K562 (cell line): ENCODE data around the gene CORIN. TPM values are rescaled to one million over a fixed set of nuclear protein-coding genes. Genes with fewer than 3 reads are reported as not detected.

ENCODE experiments used
- ATAC-seq: fragments of 200-7000 bp; cut with Tn5 transposase; 3 replicates; pipeline ENCODE4 v1.9.1; 2020; ENCODE audit warnings: moderate library complexity
- BruUV-seq: library from RNA; stranded (reverse); fragments of 400-500 nt; replicated peaks from 2 replicates; lab custom pipeline; 2021; lab: Mats Ljungman, UMichigan
- CTCF ChIA-PET: fragments of 300-600 bp; formaldehyde crosslinking; extraction: SDS; loops from one replicate; lab custom pipeline; 2021; ENCODE audit warnings: low intra/inter-chr PET ratio; lab: Yijun Ruan, JAX
- POLR2A ChIA-PET: fragments of 300-600, 350-650 bp; sonication (Branson Sonifier 250); formaldehyde crosslinking; extraction: SDS; loops from one replicate; lab custom pipeline; 2021; ENCODE audit warnings: antibody characterized with exemption, inconsistent platforms; lab: Yijun Ruan, JAX
- DNase-seq, 4 experiments: peaks; one replicate each; pipeline versions ENCODE4 v3.0.0 to v3.0.0-alpha.2; 2011 to 2018; ENCODE audit warnings: low spot score in 3 of 4, mixed read lengths in 3 of 4; ENCODE audit errors: extremely low read depth in 1 of 4
- FAIRE-seq: peaks from 2 replicates; lab custom pipeline; 2011; peaks lifted over from hg19 to GRCh38; lab: Jason Lieb, UNC
- H2AFZ ChIP-seq: 2 replicates; pipeline ENCODE4 v1.6.0; 2011; ENCODE audit warnings: low read depth, low read length, control low read depth, inconsistent platforms
- H3K27ac ChIP-seq: fragments of 200-600 bp; 3 replicates; pipeline ENCODE4 v1.8.0; 2011; ENCODE audit warnings: low read depth, mild to moderate bottlenecking, control low read depth, inconsistent platforms, low read length, moderate library complexity, mixed read lengths; ENCODE audit errors: extremely low read depth
- H3K27me3 ChIP-seq, 2 experiments: fragments of 300-600 bp in 1 of 2; 2 replicates in 1 of 2; 3 replicates in 1 of 2; pipeline versions ENCODE4 v1.6.0 to v1.8.0; 2011; ENCODE audit warnings: inconsistent platforms in 2 of 2, low read length in 2 of 2, mild to moderate bottlenecking in 1 of 2, mixed read lengths in 1 of 2, moderate library complexity in 1 of 2; ENCODE audit not compliant: control insufficient read depth in 2 of 2, insufficient read depth in 2 of 2
- H3K36me3 ChIP-seq: fragments of 300-600 bp; 3 replicates; pipeline ENCODE4 v1.8.0; 2011; ENCODE audit warnings: mild to moderate bottlenecking, low read length, inconsistent platforms; ENCODE audit not compliant: control insufficient read depth, insufficient read depth
- H3K4me1 ChIP-seq, 2 experiments: fragments of 200-600 bp in 1 of 2; replicated peaks in 1 of 2; 2 replicates in 1 of 2; 3 replicates in 1 of 2; pipeline versions ENCODE4 v1.5.1 to v1.8.0; 2011; ENCODE audit warnings: inconsistent platforms in 2 of 2, low read length in 2 of 2, mild to moderate bottlenecking in 1 of 2, mixed read lengths in 1 of 2, moderate library complexity in 1 of 2; ENCODE audit not compliant: control insufficient read depth in 2 of 2, insufficient read depth in 2 of 2
- H3K4me2 ChIP-seq: 2 replicates; pipeline ENCODE4 v1.6.1; 2011; ENCODE audit warnings: low read length, control low read depth, inconsistent platforms, mixed read lengths; ENCODE audit not compliant: insufficient read depth
- H3K4me3 ChIP-seq: fragments of 200-600 bp; sonication (generic), shearing (Covaris generic); 2 replicates; pipeline ENCODE4 v1.5.1; 2016; ENCODE audit warnings: control low read depth, inconsistent platforms
- H3K79me2 ChIP-seq: fragments of 200-600 bp; 3 replicates; pipeline ENCODE4 v1.8.0; 2011; ENCODE audit warnings: low read length, inconsistent platforms; ENCODE audit not compliant: control insufficient read depth, insufficient read depth
- H3K9ac ChIP-seq, 2 experiments: 2 replicates each; pipeline versions ENCODE4 v1.6.0 to v1.6.1; 2011; ENCODE audit warnings: low read depth in 2 of 2, low read length in 2 of 2, control low read depth in 1 of 2, inconsistent platforms in 1 of 2, mild to moderate bottlenecking in 1 of 2, mixed read lengths in 1 of 2; ENCODE audit not compliant: insufficient read depth in 1 of 2
- H3K9me1 ChIP-seq: one replicate; pipeline ENCODE4 v1.6.0; 2011; ENCODE audit warnings: inconsistent platforms, mild to moderate bottlenecking, low read length, moderate library complexity; ENCODE audit not compliant: control insufficient read depth, insufficient read depth
- H3K9me3 ChIP-seq: replicated peaks from 2 replicates; pipeline ENCODE4 v1.5.1; 2011; ENCODE audit warnings: low read depth, low read length, inconsistent platforms; ENCODE audit not compliant: control insufficient read depth, insufficient read depth
- H4K20me1 ChIP-seq: replicated peaks from 2 replicates; pipeline ENCODE4 v1.6.1; 2011; ENCODE audit warnings: low read length, inconsistent platforms, mixed read lengths; ENCODE audit not compliant: control insufficient read depth, insufficient read depth
- BMI1 ChIP-seq: fragments of 150-350 bp; IDR thresholded peaks from 2 replicates; pipeline ENCODE4 v1.6.1; 2014; ENCODE audit warnings: low read length
- CEBPG ChIP-seq, 3 experiments: fragments of 200-800 bp in 1 of 3; sonication (Bioruptor generic) in 1 of 3; sonication (generic) in 1 of 3; formaldehyde crosslinking in 1 of 3; IDR thresholded peaks in 2 of 3; conservative IDR thresholded peaks in 1 of 3; 2 replicates each; pipeline versions ENCODE4 v1.6.1 to v1.8.0; 2016 to 2022; ENCODE audit warnings: missing compliant biosample characterization in 2 of 3, missing genetic modification characterization in 2 of 3, mild to moderate bottlenecking in 1 of 3, missing genetic modification reagents in 1 of 3
- FOXM1 ChIP-seq, 2 experiments: fragments of 450-650 bp in 1 of 2; sonication (generic) in 1 of 2; formaldehyde crosslinking in 1 of 2; IDR thresholded peaks; 2 replicates each; pipeline versions ENCODE4 v1.6.1 to v1.9.0; 2017 to 2022; ENCODE audit warnings: low read depth in 2 of 2, mild to moderate bottlenecking in 2 of 2, missing genetic modification reagents in 1 of 2, moderate library complexity in 1 of 2
- ILF3 ChIP-seq: fragments of 450-650 bp; IDR thresholded peaks from 2 replicates; pipeline ENCODE4 v1.6.1; 2018; ENCODE audit warnings: antibody characterized with exemption, mild to moderate bottlenecking, moderate library complexity, borderline replicate concordance
- KDM4B ChIP-seq, 2 experiments: fragments of 450-650 bp in 1 of 2; sonication (generic) in 1 of 2; IDR thresholded peaks; 2 replicates each; pipeline ENCODE4 v1.6.1; 2016 to 2017; ENCODE audit warnings: borderline replicate concordance in 2 of 2, antibody characterized with exemption in 1 of 2, low read depth in 1 of 2, mild to moderate bottlenecking in 1 of 2
- POLR2A ChIP-seq: fragments of 450-650 bp; conservative IDR thresholded peaks from 2 replicates; pipeline ENCODE4 v1.6.1; 2016
- STAT5A ChIP-seq: IDR thresholded peaks from 2 replicates; pipeline ENCODE4 v1.6.1; 2012; ENCODE audit warnings: low read length, inconsistent platforms, borderline replicate concordance
- SUPT5H ChIP-seq: fragments of 450-650 bp; IDR thresholded peaks from 2 replicates; pipeline ENCODE4 v1.6.1; 2016
- ZNF609 ChIP-seq: sonication (generic); formaldehyde crosslinking; IDR thresholded peaks from 2 replicates; pipeline ENCODE4 v1.8.1; 2023; ENCODE audit warnings: missing genetic modification reagents, mild to moderate bottlenecking, borderline replicate concordance
- WGBS: fragments of 100-300 bp; shearing (Covaris generic); methylation state at CpG from one replicate; pipeline ENCODE4 v1.1.6; 2016; ENCODE audit warnings: low coverage, mixed read lengths; ENCODE audit not compliant: insufficient coverage; ENCODE audit errors: missing lambda C conversion rate; 5-methylcytosine and 5-hydroxymethylcytosine counted together
- in situ Hi-C: fragments of 300-500 bp; cut with MboI; formaldehyde crosslinking; loops from 4 replicates; pipeline ENCODE4 v1.15.0; 2018; ENCODE audit warnings: inconsistent platforms, mixed read lengths
- intact Hi-C: fragments of 100-400 bp; cut with micrococcal nuclease; formaldehyde crosslinking; loops from 2 replicates; pipeline ENCODE4 v1.14.2; 2022
- polyA plus RNA-seq, 8 experiments: library from polyadenylated mRNA; depleted of rRNA in 4 of 8; stranded (reverse) in 5 of 8; unstranded in 3 of 8; fragments of >200 nt; fragmentation: Nextera tagmentation in 2 of 8; fragmentation: Illumina TruSeq in 1 of 8; extraction: Ambion mirVana in 2 of 8; extraction: Trizol in 1 of 8; gene quantifications; 2 replicates each; pipeline versions ENCODE4 v1.2.1 to v1.2.3, GENCODE V29; 2011 to 2014; ENCODE audit warnings: inconsistent platforms in 1 of 8, missing spikeins in 1 of 8
- total RNA-seq, 7 experiments: library from RNA; depleted of rRNA in 6 of 7; stranded (reverse); fragments of >200 nt in 6 of 7; fragmentation: Illumina TruSeq in 2 of 7; extraction: Trizol in 2 of 7; gene quantifications; 2 replicates each; pipeline versions ENCODE4 v1.2.1 to v1.2.3, GENCODE V29; 2011 to 2021; ENCODE audit warnings: low replicate concordance in 1 of 7
- TF ChIP-seq, protein P1 (sequence below): sonication (generic); formaldehyde crosslinking; IDR thresholded peaks from 2 replicates; pipeline ENCODE4 v1.8.0; 2022; ENCODE audit warnings: mild to moderate bottlenecking, missing genetic modification reagents

The CORIN gene
- total and polyA plus RNA-seq, 9 of the 15 experiments (the other 6 are each of a cell fraction or from before 2014, with no cell fraction given), result 0.04 to 0.31 (median 0.08) TPM; not detected in 4

DNA sequence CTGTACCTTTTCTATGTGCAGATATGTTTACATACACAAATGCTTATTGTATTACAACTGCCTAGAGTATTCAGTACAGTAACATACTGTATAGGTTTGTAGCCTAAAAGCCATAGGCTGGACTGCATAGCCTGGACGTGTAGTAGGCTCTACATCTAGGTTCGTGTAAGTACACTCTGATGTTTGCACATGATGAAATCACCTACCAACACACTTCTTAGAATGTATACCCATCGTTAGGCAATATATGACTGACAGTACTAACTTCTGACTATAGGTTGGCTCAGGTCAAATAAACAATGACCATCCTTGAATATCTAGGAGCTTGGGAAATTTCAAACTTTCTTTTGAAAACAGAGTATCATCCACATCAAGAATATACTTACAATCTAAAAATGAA is 139.0 kb downstream of the CORIN start:
- intact Hi-C loops, result no loop called here
- Histone ChIP-seq H3K27me3 (no peaks in the 10 kb centered on the region), H3K4me3 (no peak overlapping the region), H3K9ac (no peak overlapping the region), H3K4me1 (no peaks in the 10 kb centered on the region), H3K9me1 (no peaks in the 10 kb centered on the region), H2AFZ (no peak overlapping the region), H3K9me3 (no peaks in the 10 kb centered on the region), H4K20me1 (no peaks in the 10 kb centered on the region), H3K4me2 (no peak overlapping the region), H3K79me2 (no peaks in the 10 kb centered on the region), H3K27ac (no peak overlapping the region), H3K36me3 (no peaks in the 10 kb centered on the region)
- no TSS peak for BruUV-seq
- TF ChIP-seq CEBPG (CRISPR knock-in tag; IDR thresholded peaks at IDR 0.05) (no peak), CEBPG (tag; conservative IDR thresholded peaks at IDR 0.05 in 1 of 2, IDR thresholded peaks at IDR 0.05 in 1 of 2) (peak in 1 of 2 experiments; percentile 74; a peak in 2 of 4 replicates), BMI1 (no peak)
- no peak for ATAC-seq
- CTCF ChIA-PET, result no interaction called here
- 0% methylated on average over 3 of the region's 3 CpGs for WGBS
- POLR2A ChIA-PET, result interaction anchor here (0.7 kb wide), 1 partner anchor 11 kb away, joined by 3 read pairs; no protein-coding TSS in a partner anchor
- in situ Hi-C loops, result no loop called here
- DNase-seq, result no peak
- no peak for FAIRE-seq

GRCh38 chr4:47696823-47697222 is 141.0 kb downstream of the CORIN start:
- H3K27ac ChIP-seq, result no peak overlapping the region
- POLR2A ChIA-PET, result no interaction called here
- no peak overlapping the region for H2AFZ ChIP-seq
- in situ Hi-C loops (no loop called here), intact Hi-C loops (no loop called here)
- no peaks in the 10 kb centered on the region for H3K4me1 ChIP-seq
- no peak overlapping the region for H3K4me3 ChIP-seq
- H3K9me1 ChIP-seq, result no peaks in the 10 kb centered on the region
- CTCF ChIA-PET, result no interaction called here
- no peaks in the 10 kb centered on the region for H3K9me3 ChIP-seq
- BruUV-seq, result no TSS peak
- FAIRE-seq (no peak), ATAC-seq (no peak), DNase-seq (no peak)
- H3K4me2 ChIP-seq, result no peak overlapping the region
- H3K27me3 ChIP-seq, result no peaks in the 10 kb centered on the region
- H4K20me1 ChIP-seq, result no peaks in the 10 kb centered on the region
- H3K9ac ChIP-seq, result no peak overlapping the region
- H3K79me2 ChIP-seq, result no peaks in the 10 kb centered on the region
- H3K36me3 ChIP-seq, result no peaks in the 10 kb centered on the region
- WGBS, result under 1% methylated on average over 6 of the region's 6 CpGs
- no peak for TF ChIP-seq FOXM1 (IDR thresholded peaks at IDR 0.05; ENCODE audit: low read depth)
- TF ChIP-seq FOXM1 (CRISPR knock-in tag; IDR thresholded peaks at IDR 0.05; ENCODE audit: low read depth), result no peak
- TF ChIP-seq POLR2A, result no peak
- no peak for TF ChIP-seq ILF3
- TF ChIP-seq STAT5A, result no peak
- TF ChIP-seq SUPT5H, result no peak
- TF ChIP-seq ZNF609 (CRISPR knock-in tag), result no peak
- TF ChIP-seq, protein P1, sequence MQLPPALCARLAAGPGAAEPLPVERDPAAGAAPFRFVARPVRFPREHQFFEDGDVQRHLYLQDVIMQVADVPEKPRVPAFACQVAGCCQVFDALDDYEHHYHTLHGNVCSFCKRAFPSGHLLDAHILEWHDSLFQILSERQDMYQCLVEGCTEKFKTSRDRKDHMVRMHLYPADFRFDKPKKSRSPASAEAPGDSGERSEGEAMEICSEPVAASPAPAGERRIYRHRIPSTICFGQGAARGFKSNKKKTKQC, result no peak
- TF ChIP-seq KDM4B (IDR thresholded peaks at IDR 0.05; ENCODE audit: borderline replicate concordance in 2 of 2, low read depth in 1 of 2), result no peak
